Measurements from ENCODE around the gene DCXR.

Gene DCXR

DNA sequence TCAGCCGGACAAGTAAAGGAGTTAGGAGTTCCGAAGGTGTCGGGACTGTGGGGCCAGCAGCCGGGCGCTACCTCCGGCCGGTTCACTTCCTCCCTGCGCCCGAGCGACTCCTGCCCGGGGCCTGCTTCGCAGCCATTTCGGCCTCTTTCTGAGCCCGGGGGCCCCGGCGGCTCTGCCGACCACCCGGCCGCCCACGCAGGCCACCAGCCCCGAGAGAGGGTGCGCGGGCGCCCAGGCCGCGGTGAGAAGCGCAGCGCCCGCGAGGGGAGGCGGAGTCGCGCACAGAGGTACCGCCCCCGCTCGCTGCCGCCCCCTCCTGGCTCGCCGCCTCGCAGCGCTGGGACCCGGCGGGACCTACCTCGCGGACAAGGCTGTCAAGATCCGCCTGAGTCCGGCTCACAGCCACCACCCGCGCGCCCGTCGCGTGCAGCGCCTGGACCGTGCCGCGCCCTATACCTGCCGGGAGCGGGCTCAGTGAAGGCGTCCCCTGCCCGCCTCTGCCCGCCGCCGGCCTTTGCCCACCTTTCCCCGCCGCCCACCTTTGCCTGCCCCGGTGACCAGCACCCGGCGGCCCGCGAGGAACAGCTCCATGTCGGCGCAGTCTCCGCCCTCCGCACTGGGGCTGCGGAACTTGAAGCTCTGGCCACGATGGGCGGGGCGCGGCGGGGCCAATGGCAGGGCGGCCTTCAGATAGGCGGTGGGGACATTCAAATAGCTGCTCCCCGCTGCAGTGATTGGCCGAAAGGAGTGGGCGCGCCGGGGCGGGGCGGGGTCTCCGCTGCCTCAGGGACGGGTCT is at the start of gene DCXR:
TSS of gene DCXR (minus strand) at position 606 of the 797 bp plus-strand sequence. CDS start at position 591, 15 bp downstream.
- DNase-seq: peak; percentile 98

DNA sequence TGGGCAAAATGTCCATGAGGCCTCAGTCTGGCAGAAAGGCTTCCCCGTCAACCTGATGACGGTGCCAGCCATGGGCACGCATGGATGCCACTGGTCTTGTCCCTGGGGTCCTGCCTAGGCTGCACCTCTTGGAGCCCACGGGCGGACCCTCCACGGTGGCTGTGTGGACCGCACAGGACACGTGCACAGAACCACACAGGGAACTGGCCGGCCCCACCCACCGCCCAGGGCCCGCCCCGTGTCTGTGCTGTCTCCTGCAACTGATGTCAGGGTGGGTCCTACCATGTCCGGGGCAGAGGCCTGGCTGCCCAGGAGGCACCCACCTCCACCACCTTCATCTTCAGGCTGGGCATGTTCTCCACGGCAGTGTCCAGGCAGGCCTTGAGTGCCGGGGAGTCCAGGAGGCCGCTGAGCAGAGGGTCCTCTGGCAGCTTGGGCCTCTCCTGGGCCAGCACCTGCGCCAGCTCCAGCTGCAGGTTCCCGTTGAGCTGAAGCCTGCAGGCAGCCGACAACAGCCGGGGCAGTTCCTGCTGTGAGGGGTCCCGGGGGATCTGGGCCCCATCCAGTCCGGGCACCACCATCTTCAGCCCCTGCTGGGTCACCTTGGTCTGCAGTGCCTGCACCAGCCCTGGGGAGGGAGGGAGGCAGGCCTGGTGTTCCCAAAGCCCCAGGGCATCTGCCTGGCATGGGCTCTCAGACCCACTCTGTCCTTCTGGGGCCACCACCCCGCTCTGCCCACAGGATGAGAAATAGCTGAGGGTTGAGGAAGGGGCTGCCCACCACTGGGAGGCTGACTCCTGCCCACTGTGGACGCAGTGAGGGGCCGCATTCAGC is 48.7 kb upstream of the DCXR start:
- DNase-seq: no peak

DNA sequence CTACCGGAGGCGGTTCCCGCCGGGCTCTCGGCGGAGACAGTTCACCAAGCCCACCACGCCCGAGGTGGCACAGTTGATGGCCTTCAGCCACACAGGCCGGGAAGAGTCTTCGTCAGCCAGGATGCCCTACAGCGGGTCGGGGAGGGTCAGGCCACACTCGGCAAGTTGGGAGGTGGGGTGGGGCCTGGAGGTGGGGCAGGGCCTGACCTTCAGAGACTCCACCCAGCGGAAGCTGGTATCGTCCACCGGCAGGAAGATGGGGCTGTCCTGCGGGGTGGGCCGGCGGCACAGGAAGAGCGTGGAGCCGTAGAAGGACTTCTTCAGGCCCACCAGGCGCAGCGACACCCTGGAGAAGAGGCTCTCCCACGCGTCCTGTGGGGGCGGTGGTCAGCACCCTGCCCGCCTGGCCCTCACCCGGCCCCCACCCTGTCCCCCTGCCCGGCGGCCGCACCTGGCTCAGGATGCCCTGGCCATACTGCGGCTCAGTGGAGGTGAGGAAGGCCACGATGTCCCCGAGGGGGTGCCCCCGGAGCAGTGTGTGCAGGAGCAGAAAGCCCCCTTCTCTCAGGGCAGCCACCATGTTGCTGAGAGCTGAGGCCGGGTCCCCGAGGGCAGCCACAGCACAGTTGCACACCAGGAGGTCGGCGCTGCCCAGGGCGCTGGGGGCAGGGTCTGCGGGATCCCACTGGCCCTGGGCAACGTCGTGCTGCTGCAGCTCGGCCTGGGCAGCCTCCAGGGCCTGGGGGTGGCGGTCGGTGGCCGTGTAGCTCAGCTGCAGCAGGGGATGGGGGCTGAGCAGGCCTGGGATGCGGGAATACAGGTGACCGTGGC is 47.7 kb upstream of the DCXR start:
- DNase-seq: no peak

DNA sequence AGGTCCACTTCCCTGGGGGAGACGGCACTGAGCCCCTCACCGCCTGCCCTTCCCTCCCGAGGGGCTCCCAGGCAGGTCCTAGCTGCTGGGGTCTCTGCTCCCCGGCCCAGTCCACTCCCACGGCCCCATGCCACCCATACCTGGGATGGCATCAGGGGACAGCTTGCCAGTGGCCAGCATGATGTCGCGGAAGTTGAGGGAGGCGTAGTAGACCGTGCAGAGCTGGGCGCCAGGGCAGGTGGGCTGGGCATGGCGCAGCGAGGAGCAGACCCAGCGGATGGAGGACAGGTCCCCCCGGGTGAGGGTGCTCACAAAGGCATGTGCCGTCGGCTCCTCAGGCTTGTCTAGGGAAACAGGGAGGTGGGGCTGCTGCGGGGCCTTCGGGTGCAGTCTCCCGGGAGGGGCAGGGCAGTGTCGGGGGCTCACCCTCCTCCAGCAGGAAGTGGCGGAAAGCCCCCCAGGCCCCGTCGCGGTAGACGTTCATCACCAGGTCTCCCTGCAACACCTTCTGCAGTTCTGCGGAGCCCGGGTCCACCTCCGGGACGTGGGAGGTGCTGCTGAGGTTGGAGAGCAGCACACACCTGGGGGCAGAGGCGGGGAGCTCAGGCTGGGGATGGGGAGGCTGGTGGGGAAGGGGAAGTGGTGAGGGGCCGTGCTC is 47.0 kb upstream of the DCXR start:
- no peak for DNase-seq

DNA sequence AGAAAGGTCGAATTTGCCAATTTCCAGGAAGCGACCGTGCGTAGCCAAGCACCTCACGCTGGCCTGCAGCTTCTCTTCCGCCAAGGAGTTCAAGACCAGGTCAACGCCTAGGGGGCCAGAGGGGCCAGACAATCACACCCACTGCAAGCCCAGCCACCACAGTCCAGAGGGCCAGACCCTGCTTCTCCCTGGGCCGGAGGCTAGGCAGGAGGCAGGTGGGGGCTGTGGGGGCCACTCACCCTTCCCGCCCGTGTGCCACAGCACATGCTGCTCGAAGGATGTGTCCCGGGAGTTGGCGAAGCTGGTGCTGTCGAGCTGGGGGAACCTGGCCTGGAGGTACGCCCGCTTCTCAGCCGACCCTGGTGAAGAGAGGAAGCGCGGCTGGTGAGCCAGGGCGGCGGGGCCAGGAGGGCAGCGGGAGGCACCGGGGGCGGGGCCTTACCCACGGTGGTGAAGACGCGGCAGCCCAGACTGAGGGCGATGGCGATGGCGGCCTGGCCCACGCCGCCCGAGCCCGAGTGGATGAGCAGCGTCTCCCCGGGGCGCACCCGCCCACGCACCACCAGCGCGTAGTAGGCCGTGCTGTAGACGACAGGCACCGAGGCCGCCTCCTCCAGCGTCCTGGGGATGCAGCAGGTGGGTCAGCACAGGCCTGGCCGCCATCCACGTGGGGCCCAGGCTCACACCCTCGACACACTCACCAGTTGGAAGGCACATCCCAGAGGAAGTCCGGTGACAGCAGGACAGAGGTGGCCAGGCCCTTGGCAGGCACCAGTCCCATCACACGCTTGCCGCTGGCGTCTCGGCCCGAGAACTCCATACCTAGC is 46.2 kb upstream of the DCXR start:
- DNase-seq: no peak

DNA sequence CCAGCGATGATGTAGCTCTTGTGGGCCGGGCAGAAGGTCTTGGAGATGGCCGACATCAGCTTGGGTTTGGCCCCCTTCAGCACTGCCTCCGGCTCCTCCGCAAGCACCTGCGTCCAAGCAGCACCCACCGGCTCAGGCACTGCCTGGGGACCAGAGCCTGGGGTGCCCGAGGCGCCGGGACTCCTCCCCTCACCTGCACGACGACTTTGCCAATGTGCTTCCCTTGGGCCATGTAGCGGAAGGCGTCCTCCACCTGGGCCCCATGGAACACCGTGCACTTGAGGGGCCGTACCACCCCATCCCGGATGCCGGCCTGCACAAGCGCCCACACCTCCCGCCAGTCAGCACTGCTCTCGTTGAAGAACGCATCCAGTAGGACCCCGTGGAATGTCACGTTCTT is 45.5 kb upstream of the DCXR start:
- DNase-seq: no peak

DNA sequence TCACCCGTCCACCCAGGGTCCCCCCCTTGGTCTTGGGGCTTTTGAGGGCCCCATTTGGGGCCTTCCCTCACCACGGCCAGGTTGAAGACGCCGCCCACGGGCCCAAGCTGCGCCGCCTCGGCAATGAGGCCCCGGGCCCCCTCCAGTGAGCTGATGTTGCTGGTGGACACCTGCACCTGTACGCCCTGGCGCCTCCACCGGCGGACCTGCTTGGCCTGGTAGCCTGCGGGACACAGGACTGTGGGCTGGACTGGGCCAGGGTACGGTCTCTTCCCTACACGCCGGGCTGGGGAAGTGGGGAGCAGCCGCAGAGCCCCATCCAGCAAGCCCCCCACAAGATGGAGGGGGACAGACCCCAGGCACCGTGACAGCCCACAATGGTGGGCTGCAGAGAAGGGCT is 45.0 kb upstream of the DCXR start:
- no peak for DNase-seq

DNA sequence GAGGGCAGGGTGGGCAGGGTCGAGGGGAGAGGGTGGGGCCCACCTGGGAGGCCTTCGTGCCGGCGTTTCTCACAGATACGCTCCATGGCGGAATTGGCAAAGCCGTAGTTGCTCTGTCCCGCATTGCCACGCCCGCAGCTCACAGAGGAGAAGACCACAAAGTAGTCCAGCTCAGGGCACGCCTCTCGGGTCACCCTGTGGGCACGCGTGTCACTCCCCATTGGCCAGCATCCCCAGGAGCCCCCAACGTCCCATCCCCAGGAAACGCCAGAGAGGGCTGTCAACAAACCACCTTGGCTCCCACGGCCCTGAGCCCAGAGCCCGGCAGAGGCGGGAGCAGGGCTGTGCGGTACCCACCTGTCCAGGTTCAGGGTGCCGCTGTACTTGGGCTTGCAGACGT is 44.5 kb upstream of the DCXR start:
- no peak for DNase-seq

DNA sequence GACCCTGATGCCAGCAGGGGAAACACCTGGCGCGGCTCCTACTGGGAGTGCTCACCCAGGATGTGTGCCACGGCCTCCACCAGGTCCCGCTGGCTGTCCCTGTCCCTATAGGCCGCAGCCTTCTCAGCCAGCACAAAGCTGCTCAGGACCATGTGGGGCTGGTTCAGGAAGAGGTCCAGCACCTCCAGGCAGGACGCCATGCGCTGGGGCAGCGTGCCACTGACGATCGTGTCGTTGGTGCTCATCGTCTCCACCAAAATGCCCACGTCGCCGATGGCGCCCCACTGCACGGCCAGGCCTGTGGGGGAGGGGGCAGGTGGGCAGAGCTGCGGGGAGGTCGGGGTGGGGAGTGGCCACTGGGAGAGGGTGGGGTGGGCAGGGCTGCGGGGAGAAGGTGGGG is 44.0 kb upstream of the DCXR start:
- DNase-seq: no peak

DNA sequence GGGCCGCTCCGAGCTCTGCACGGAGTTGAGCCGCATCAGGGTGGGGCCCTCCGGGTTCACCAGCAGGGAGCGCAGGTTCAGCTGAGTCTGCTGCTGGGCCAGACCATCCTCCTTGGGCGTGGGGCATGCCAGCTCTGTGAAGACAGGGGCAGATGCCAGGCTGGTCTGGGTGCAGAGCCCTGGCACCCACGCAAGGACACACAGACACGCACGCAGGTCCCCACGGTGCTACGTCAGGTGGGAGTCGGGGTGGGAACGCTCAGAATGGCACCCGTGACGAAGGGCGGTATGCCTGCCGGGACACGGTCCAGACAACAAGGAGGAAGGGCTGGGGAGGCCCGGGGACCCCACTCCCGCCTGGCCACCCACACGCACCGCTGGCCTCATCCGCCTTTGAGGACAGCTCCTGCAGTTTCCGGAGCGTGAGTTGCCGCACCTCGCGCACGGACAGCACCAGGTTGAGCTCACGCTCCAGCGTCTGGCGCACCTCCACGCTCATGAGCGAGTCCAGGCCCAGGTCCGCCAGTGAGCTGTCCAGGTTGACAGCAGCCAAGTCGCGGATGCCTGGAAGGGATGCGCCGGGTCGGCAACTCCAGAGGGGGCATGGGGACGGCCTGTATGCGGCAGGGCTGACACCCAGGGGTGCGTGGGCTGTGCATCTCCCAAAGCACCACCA is 43.4 kb upstream of the DCXR start:
- no peak for DNase-seq

DNA sequence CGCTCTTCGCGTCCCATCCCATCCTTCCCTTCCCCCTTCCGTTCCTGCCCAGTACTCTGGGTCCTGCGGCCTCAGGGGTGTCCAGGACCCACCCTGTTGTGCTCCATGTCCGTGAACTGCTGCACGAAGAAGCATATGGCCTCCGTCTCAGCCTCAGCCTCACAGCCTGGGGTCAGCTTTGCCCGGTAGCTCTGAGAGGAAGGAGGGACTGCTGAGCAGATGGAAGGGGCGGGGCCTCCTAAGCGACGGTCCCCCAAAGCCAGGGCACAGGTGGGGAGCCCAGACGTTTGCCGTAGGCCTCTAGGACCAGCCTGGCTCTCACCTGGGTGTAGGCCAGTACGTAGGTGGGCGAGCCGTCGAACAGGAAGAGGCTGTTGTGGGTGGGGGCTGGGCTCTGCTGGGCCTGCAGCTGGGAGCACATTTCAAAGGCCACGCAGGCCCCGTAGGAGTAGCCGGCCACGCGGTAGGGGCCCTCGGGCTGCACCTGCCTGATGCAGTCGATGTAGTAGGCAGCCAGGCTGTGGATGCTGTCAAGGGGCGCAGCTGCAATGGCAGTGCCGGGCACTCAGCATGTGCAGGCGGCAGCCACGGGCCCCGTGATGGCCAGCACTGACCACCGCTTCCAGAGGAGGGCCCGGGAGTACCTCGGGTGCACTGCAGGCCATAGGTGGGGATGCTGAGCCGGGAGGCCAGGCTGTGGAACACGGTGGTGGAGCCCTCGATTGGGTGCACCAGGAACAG is 42.7 kb upstream of the DCXR start:
- DNase-seq: no peak

DNA sequence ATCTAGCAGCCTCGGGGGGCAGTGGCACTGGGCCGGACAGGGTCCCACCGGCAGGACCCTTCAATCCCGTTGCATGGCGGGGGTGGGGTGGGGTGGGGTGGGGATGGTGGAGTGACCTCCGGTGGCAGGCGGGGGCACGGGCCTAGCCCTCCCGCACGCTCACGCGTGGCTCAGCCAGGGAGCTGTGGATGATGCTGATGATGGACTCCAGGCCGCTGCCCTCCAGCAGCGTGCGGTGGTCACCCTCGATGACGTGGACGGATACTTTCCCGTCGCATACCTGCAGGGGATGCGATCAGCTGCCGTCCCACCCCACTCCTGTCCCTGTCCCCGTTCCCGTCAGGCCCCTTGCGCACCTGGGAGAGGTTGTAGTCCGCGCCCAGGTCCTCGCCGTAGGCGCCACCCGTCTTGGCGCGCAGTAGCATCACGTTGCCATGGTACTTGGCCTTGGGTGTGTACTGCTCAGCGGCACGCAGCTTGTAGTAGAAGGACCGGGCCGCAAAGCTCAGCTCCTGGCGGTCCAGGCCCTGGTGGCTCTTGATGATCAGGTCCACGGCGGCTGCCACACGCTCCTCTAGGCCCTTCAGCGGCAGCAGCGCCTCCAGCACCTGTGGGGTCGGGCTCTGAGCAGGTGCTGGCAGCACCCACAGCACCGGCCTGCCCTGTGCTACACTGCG is 41.6 kb upstream of the DCXR start:
- DNase-seq: no peak

DNA sequence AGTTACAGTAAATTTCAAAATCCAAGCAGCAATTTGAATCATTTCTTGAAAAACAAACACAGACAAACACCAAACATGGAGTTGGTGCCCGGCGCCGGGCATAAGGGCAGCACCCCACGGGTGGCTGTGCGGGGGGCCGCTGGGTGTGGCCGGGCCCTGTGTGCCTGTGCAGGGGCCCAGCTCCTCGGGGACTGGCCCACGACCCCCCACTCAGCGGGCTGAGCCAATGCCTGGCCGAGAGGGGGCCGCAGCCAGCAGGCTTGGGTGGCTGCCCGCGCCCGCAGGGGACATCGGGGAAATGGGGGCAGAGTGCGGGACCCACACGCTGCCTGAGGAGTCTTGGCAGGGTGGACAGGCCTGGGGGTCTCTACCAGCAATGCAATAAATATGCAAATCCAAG is 40.9 kb upstream of the DCXR start:
- DNase-seq: no peak

DNA sequence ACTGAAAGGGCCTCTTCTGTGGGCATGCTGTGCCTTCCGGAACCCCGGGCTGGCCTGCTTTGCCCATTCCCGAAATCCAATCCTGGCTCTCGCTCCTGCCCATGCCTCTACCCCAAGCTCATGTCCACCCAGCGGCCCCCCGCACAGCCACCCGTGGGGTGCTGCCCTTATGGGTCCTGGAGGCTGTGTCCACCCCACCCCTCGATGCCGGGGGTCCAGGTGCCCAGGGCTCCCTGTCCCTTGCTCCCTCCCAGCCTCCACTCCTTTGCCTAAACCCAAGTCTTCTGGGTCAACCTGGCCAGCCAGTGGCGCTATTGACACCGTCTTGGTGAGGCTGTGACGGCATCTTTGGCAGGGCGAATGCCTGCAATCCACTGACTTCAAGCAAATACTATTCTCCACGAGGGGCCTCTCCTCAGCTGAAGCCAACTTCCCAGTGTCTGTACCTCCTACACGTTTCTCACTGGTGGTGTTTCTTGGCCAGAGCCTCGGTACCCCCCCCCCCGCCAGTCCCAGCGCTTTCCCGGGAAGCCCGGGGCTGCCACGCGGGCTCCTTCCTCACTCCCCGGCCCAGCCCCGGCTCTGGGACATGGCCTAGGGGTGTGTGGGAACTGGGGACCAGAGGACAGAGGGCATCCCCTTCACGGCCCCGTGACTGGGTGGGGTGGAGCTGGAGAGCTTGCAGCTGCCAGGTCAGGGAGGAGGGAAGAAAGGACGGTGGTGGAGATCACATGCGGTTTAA is 40.3 kb upstream of the DCXR start:
- DNase-seq: no peak

DNA sequence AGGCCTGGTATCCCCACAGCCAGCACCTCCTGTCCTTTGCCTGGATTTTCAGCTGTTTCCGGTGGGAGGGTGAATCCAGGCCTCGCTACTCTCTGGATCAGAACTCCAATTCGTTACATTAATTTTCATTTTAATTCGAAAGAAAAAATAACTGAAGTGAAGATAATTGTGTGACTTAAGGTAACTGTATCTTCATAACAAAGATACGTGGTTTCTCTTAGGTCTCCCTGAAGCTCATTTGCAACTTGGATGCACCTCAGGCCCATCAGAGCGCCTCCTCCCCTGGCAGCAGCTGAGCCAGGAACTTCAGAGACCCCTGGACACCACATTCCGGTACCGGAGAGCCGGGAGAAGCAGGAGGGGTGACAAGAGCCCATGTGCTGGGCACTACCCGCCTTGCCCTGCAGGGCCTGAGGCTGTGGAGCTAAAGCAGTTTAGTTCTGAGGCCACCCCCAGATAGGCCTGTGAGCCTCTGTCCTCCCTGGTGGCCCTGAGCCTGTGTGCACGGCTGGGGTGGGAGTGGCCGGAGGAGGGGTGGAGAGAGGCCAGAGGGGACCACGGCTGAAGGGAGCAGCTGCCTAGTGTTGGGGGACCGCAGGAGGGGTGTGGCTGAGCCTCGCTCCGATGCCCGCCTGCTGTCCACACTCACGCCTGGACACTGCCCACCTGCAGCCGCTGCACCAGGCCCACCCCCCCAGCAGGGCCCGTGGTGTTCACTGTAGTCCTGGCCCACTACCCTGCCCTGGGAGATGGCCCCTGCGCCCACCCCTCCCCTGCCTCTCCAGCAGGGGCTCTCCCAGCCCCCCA is 39.5 kb upstream of the DCXR start:
- DNase-seq: no peak

DNA sequence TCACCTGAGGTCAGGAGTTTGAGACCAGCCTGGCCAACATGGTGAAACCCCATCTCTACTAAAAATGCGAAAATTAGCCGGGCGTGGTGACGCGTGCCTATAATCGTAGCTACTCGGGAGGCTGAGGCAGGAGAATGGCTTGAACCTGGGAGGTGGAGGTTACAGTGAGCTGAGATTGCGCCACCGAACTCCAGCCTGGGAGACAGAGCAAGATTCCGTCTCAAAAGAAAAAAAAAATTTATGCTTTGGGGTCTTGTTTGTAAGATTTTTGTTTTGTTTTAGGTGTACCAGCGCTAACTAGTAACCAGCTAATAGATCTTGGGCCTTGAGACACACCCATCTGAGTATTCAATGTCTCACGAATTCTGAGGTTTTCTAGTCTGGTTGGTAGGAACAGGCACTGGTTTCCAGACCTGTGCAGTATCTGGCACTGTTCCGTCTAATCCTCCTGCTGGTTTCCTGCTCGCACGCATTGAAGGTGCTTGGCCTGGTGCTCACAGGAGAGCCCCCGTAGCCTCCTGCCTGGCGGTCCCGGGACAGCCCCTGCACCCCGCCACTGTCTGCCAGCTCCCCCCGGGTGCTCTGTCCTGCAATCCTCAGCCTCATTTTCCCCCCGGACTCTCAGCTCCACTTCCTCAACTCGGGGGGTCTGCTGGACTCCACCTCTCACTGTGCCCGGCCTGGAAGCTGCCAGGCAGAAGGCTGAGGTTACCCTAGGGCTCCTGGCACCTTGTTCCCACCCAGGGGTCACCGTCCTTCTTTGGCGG is 38.7 kb upstream of the DCXR start:
- no peak for DNase-seq

DNA sequence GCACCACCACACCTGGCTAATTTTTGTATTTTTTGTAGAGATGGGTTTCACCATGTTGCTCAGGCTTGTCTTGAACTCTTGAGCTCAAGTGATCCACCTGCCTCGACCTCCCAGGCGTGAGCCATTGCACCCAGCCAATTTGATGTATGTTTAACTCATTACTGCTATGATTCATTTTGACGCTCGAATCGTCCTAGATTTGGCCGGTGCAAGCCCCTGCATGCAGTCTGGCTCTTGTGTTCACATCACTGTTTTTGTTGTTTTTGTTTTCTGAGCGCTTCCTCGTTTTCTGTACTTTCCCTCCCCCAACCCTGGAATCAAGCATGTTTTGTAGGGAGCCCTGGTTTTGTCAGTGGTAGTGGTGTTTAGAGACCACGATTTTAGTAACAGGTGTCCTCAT is 35.9 kb upstream of the DCXR start:
- DNase-seq: no peak

DNA sequence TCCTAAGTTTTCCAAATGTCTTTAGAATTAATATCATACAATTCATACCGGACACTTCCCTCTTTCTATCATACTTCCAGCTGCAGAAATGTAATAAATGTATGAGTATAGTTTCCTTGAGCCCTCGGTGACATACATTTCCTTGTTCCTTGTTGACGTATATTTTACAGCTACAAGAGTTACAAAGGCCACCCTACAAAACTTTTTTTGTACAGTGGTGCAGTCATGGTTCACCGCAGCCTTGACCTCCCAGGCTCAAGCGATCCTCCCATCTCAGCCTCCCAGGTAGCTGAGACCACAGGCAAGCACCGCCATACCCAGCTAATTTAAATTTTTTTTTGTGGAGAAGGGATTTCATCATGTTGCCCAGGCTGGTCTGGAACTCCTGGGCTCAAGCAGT is 35.3 kb upstream of the DCXR start:
- DNase-seq: no peak

Data from activated effector memory CD4-positive, alpha-beta T cell treated with anti-CD3 and anti-CD28 coated beads, Interleukin-2, amount 50 U/mL, for 16 hours (primary cell).